GM20431 (cell line): ENCODE results near the gene GSTCD.
"Not testable (repeated sequence)": the region's sequence is repeated elsewhere in the genome, so short reads cannot be mapped to it uniquely, and the experiment has no call there.

Experiments used
- in situ Hi-C: fragments of 300-500 bp; cut with MseI, MboI; formaldehyde crosslinking; loops from one replicate; pipeline ENCODE4 v1.15.0; 2020; ENCODE audit warnings: low sequenced_read_pairs; ENCODE audit not compliant: unreplicated experiment

The GSTCD gene

DNA sequence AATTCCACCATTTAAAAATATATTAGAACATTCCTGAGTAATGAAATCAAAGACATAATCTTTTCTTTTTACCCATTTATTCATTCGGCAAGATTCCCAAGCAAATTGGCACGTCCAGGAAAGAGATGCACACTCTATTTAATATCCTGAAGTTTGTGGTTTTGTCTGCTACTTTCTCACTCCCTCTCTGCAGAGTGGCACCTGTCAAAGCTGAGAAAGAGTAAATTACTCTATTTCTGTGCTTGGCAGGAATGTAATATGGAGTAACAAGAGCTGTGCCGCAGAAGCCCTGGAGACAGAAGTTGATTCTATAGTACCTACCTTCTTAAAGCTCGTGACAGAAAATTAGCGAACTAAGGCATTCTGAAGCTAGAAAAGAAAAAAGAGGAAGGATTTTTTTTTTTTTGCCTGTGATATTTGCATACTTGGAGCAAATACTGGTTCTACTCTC, 5.5 kb downstream of the GSTCD start:
- in situ Hi-C loops, result loop anchor here (25.0 kb wide), 2 partner anchors 202 to 577 kb away; partner anchors contain the start of gene TET2

DNA sequence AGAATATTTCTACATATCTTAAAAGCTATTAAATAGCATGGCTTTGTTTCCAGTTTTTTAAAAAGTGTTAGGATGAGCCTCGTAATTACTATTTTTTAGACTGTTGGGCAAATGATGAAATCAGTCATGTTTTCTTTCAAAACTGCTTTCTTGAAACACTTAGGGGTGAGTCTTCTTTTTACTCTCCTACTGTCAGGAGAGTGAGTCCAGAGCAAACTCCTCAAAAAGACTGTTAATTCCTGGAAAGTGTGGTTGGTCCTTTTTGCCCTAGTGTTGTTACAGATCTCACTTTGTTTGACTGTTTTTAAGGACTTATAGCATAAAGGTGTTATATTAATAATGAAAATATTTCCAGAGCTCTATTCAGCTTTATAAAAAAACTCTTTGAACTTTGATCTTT, 6.3 kb downstream of the GSTCD start:
- in situ Hi-C loops, result loop anchor here (25.0 kb wide), 2 partner anchors 203 to 578 kb away; partner anchors contain the start of gene TET2

GRCh38 chr4:105715692-105716278, 7.2 kb downstream of the GSTCD start:
- in situ Hi-C loops, result loop anchor here (25.0 kb wide), 2 partner anchors 203 to 578 kb away; partner anchors contain the start of gene TET2

DNA sequence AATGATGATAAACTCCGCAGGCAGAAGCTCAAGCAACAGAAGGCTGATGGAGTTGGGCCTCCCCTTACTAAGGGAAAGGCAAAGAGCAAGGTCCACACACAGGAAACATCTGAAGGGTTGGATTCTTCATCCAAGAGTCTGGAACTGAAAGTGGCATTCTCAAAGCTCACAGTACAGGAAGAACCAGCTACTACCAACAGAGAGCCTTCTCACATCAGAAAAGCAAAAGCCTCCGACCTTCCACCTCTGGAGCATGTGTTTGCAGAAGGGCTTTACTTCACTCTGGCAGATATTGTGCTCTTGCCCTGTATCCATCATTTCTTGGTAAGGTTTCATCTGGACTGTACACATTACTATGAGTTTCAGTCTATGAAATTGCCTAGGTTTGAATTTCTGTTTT, 10.6 kb downstream of the GSTCD start:
- in situ Hi-C loops, result loop anchor here (25.0 kb wide), 2 partner anchors 207 to 582 kb away; partner anchors contain the start of gene TET2

DNA sequence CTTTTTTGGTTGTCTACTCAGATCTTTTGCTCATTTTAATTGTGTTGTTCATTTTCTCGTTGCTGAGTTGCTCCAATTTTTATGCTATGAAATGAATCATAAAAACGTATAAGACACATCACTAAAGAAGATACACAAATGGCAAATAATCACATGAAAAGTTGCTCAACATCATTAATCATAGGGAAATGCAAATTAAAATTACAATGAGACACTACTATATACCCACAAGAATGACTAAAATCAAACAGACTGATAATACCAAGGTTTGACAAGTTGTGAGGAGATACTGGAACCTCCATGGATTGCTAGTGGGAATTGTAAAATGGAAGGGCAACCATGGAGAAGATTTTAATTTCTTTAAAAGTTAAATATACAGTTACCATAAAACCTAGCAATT, 17.0 kb downstream of the GSTCD start:
- in situ Hi-C loops, result no loop called here

DNA sequence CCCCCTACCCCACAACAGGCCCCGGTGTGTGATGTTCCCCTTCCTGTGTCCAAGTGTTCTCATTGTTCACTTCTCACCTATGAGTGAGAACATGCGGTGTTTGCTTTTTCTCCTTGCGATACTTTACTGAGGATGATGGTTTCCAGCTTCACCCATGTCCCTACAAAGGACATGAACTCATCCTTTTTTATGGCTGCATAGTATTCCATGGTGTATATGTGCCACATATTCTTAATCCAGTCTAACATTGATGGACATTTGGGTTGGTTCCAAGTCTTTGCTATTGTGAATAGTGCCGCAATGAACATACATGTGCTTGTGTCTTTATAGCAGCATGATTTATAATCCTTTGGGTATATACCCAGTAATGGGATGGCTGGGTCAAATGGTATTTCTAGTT, 21.3 kb downstream of the GSTCD start:
- in situ Hi-C loops, result not testable (repeated sequence)

DNA sequence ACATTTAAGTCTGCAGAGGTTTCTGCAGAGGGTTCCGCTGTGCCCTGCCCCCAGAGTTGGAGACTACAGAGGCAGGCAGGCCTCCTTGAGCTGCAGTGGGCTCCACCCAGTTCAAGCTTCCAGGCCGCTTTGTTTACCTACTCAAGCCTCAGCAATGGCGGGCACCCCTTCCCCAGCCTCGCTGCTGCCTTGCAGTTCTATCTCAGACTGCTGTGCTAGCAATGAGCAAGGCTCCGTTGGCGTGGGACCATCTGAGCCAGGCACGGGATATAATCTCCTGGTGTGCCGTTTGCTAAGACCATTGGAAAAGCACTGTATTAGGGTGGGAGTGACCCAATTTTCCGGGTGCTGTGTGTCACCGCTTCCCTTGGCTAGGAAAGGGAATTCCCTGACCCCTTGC, 26.6 kb downstream of the GSTCD start:
- in situ Hi-C loops, result not testable (repeated sequence)

- in situ Hi-C loops, result no loop called here
Observed at GRCh38 chr4:105741548-105741947, 33.0 kb downstream of the GSTCD start.

DNA sequence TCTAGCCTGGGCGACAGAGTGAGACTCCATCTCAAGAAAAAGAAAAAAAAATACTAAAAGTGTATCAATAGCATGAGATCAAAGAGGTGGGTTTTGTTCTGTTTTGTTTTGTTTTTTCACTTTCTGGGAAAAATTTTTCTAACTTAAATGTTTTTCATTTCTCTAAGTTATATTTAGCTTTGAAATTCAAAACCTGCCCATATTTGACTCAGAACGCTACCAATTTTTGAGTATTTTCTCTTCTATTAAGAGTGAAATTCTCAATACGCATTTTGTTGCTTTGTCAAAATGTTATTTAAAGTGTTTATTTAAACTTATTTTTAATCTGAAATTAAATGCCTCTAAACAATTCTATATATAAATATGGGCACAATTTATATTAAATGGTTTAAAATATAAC, 39.6 kb downstream of the GSTCD start:
- in situ Hi-C loops, result no loop called here

- in situ Hi-C loops, result no loop called here
Observed at GRCh38 chr4:105751718-105752299, 43.2 kb downstream of the GSTCD start.

- in situ Hi-C loops, result no loop called here
Observed at GRCh38 chr4:105753361-105753760, 44.8 kb downstream of the GSTCD start.

DNA sequence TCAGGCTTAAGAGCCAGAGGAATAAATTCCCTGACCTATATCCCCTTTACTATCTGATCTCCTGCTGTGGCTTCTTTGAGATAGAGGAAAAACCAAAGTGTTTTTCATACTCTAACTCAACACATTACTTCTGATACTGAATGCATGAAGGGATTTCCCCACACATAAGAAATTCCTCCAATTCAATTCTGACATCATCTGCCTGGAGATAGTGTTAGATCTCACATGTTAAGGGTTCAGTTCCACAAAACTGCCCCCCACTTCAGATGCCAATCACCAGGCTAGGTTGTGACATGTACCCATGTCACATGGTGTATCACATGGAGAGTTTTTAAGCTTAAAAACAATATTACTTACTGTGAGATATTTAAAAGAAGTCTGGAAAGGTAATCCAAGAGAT, 46.8 kb downstream of the GSTCD start:
- in situ Hi-C loops, result no loop called here

- in situ Hi-C loops, result no loop called here
Observed at GRCh38 chr4:105758958-105759357, 50.4 kb downstream of the GSTCD start.

- in situ Hi-C loops, result no loop called here
Observed at GRCh38 chr4:105765690-105766407, 57.3 kb downstream of the GSTCD start.

DNA sequence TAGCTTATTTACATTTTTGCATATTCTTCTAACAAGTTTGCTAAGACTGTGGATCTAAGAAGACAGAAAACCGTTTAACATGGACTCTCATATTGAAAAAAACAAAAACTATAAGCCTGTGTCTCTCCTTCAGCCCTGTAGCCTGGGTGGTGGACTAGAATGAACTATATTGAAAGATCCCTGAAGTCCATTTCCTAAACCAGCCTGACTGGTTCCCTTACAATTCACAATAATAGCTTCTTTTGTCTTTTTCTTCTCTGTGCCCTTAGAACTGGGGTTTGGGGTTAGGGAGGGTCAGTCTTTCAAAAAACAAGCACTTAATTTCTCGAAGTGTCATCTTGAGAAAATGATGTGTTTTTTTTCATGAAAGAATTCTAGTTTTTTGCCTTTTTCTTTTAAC, 59.0 kb downstream of the GSTCD start:
- in situ Hi-C loops, result no loop called here

- in situ Hi-C loops, result not testable (repeated sequence)
Observed at GRCh38 chr4:105770524-105770923, 61.9 kb downstream of the GSTCD start.

DNA sequence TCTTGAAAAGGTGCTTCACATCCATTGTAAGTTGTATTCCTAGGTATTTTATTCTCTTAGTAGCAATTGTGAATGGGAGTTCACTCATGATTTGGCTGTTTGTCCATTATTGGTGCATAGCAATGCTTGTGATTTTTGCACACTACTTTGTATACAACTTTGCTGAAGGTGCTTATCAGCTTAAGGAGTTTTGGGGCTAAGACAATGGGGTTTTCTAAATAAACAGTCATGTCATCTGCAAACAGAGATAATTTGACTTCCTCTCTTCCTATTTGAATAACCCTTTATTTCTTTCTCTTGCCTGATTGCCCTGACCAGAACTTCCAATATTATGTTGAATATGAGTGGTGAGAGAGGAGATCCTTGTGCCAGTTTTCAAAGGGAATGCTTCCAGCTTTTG, 63.5 kb downstream of the GSTCD start:
- in situ Hi-C loops, result not testable (repeated sequence)

GRCh38 chr4:105775760-105776415, 67.3 kb downstream of the GSTCD start:
- in situ Hi-C loops, result not testable (repeated sequence)

DNA sequence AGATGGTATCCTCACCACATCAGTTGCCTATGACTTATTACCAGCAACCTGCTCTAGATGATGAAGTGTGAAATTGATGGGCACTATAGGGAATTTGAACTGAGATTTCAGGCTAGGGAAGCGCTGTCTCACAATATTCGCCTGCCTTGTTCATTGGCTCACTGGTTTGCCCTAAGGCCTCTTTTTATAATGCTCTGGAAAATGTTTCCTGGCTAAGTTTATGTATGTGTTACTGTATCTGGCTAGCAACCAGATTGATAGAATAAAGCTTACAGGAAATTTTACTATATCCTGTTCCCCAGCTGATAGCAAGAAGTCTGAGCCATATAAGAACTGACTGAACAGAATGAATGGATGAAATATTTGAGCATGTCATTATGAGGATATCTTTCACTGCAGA, 71.6 kb downstream of the GSTCD start:
- in situ Hi-C loops, result no loop called here

DNA sequence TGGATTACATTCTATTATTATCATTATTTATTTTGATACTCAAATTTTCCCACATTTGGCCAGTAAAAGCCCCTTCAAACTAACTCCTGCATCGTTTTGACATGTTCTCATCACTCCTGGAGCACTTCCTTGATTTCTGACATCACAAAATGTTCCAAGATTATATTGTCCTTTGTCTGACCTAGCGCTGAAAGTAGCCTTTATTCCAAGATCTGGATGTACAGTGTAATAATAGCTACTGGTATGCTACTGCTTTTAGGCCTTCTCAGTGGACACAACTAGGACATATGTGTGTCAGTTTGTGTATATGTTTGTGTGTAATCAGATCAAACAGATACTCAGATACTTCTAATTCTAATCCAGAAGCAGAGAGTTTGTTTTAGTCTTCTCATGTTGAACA, 76.2 kb downstream of the GSTCD start:
- in situ Hi-C loops, result no loop called here

DNA sequence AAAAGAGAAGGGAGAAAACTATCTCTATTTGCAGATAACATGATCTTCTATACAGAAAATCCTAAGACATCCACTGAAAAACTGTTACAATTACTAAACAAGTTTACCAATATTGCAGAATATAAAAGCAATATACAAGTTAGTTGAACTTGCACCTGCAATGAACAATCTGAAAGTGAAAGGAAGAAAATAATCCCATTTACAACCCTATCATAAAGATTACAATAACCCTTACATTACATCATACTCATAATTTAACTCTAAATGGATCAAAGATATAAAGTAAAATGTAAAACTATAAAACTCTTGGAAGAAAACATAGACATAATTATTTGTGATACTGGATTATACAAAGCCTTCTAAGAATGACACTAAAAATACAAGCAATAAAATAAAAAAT, 77.2 kb downstream of the GSTCD start:
- in situ Hi-C loops, result no loop called here
